ENCODE data around the gene MITF.

DNA sequence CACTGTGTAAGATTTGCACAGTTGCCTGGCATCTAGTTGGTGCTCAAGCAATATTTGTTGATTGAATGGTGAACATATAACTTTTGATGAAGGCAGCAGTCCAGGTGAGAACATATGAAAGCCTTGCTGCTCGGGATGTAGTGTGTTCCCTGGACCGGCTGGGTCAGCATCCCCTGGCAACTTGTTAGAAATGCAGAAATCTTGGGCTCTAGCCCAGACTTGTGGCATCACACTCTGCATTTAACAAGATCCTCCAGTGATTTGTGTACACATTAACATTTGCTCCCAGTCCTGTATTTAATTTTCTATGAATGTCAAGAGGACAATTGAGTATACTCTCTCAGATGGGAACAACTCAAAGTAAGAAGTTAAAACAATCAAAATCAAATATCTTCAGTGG is 191.3 kb downstream of the MITF start:
- TF ChIP-seq EZH2 (IDR thresholded peaks at IDR 0.05), result no peak
- no peak for TF ChIP-seq POLR2AphosphoS5 (IDR thresholded peaks at IDR 0.05; ENCODE audit: borderline replicate concordance, low read depth, low read length)
- TF ChIP-seq FOXP2 (optimal IDR thresholded peaks at IDR 0.05; ENCODE audit: control extremely low read depth, extremely low read length, insufficient read depth), result no peak
